Psoas muscle (tissue), 8 donors: Measurements from ENCODE around the gene LYZL2. TPM values are rescaled to one million over a fixed set of nuclear protein-coding genes. Genes with fewer than 3 reads are reported as not detected.
"Not testable (repeated sequence)": the region's sequence is repeated elsewhere in the genome, so short reads cannot be mapped to it uniquely, and the experiment has no call there.

Source experiments
- ATAC-seq, 4 donors: fragments of 200-7000 bp; cut with Tn5 transposase; one replicate each; pipeline ENCODE4 v1.9.1; 2020; ENCODE audit warnings: moderate library complexity in 3 of 4, mild to moderate bottlenecking in 2 of 4
- DNase-seq, 2 donors: peaks; one replicate each; pipeline ENCODE4 v3.0.0-alpha.2; 2020
- H3K27ac ChIP-seq: fragments of 200-600 bp; one replicate; pipeline ENCODE4 v1.8.0; 2022
- H3K27me3 ChIP-seq, 3 donors: fragments of 200-600 bp in 1 of 3; one replicate each; pipeline versions ENCODE4 v1.6.1 to v1.8.0; 2013 to 2022; ENCODE audit warnings: low read length in 2 of 3, mild to moderate bottlenecking in 2 of 3, moderate library complexity in 1 of 3; ENCODE audit not compliant: insufficient read depth in 3 of 3
- H3K36me3 ChIP-seq, 2 donors: fragments of 200-600 bp in 1 of 2; one replicate each; pipeline versions ENCODE4 v1.6.1 to v1.8.0; 2013 to 2022; ENCODE audit warnings: low read depth in 1 of 2, mild to moderate bottlenecking in 1 of 2, moderate library complexity in 1 of 2; ENCODE audit not compliant: insufficient read depth in 1 of 2
- H3K4me1 ChIP-seq: fragments of 200-600 bp; one replicate; pipeline ENCODE4 v1.8.0; 2022
- H3K4me3 ChIP-seq: fragments of 200-600 bp; one replicate; pipeline ENCODE4 v1.8.0; 2022; ENCODE audit warnings: mild to moderate bottlenecking
- H3K9me3 ChIP-seq: fragments of 200-600 bp; one replicate; pipeline ENCODE4 v1.8.0; 2022
- CTCF ChIP-seq: fragments of 200-600 bp; IDR thresholded peaks from one replicate; pipeline ENCODE4 v1.8.0; 2022; ENCODE audit warnings: antibody characterized with exemption
- WGBS, 3 donors: extraction: QIAGEN DNeasy Blood & Tissue Kit; methylation state at CpG; one replicate each; pipeline versions ENCODE4 v1.1.6 to v1.1.7; 2013; 5-methylcytosine and 5-hydroxymethylcytosine counted together
- intact Hi-C, 2 donors: fragments of 100-400 bp; cut with DNase I; formaldehyde crosslinking; loops; one replicate each; pipeline versions ENCODE4 v1.11.0 to v1.14.2; 2022
- polyA plus RNA-seq, 3 donors: library from polyadenylated mRNA; stranded (reverse); fragments of 200-250 nt; gene quantifications; one replicate each; pipeline ENCODE4 v1.2.3, GENCODE V29; 2013
- total RNA-seq, 4 donors: library from RNA; stranded (reverse); fragmentation: NEBNext Ultra II Directional in 2 of 4; extraction: Animal tissue kit (Norgen Biotek cat#: 25700) in 2 of 4; gene quantifications; one replicate each; pipeline versions ENCODE4 v1.2.1 to v1.2.4, GENCODE V29; 2021 to 2023
- donor health status: healthy with polysubstance abuse.
- donor health status: DM: no; HTN: no; CAD: no; lungs with moderate emphysema.
- donor health status: Bipolar disorder and iron deficiency.
- donor health status: healthy.
- donor health status: DM: yes; HTN: yes; CAD: no.
- donor health status: DM: no; HTN: no; CAD: no.
- donor health status: DM: no; HTN: no; CAD: no.
- donor health status: DM: yes; HTN: yes; CAD: no.

Gene LYZL2
- total and polyA plus RNA-seq, 7 donors: not detected

- ATAC-seq (no peak), DNase-seq (no peak)
- intact Hi-C loops: no loop called here
- H3K4me3 ChIP-seq: no peak overlapping the region
- H3K27me3 ChIP-seq: no peaks in the 10 kb centered on the region
- no peaks in the 10 kb centered on the region for H3K36me3 ChIP-seq
- H3K27ac ChIP-seq: no peak overlapping the region
- TF ChIP-seq CTCF: no peak
- WGBS, 3 donors: 92% methylated on average over 8 of the region's 8 CpGs
- no peaks in the 10 kb centered on the region for H3K9me3 ChIP-seq
- no peaks in the 10 kb centered on the region for H3K4me1 ChIP-seq
Measured at GRCh38 chr10:30598105-30598776, 31.3 kb downstream of the LYZL2 start.

GRCh38 chr10:30597433-30597824 is 32.1 kb downstream of the LYZL2 start:
- H3K36me3 ChIP-seq, intact Hi-C loops, DNase-seq, H3K27ac ChIP-seq, ATAC-seq, H3K9me3 ChIP-seq, H3K4me1 ChIP-seq, H3K4me3 ChIP-seq, H3K27me3 ChIP-seq: not testable (repeated sequence)
- WGBS, 3 donors: 71 to 77% (median 76%) methylated on average over 6 to 7 of the region's 7 CpGs

GRCh38 chr10:30596493-30597432 is 32.8 kb downstream of the LYZL2 start:
- H3K27ac ChIP-seq, intact Hi-C loops, H3K36me3 ChIP-seq, H3K4me1 ChIP-seq, H3K4me3 ChIP-seq, H3K9me3 ChIP-seq, H3K27me3 ChIP-seq, DNase-seq, ATAC-seq: not testable (repeated sequence)
- WGBS, 3 donors: 72 to 76% (median 73%) methylated on average over 11 to 12 of the region's 12 CpGs

- Histone ChIP-seq H3K27me3 (no peaks in the 10 kb centered on the region), H3K4me3 (no peak overlapping the region), H3K9me3 (no peaks in the 10 kb centered on the region), H3K27ac (no peak overlapping the region), H3K36me3 (no peaks in the 10 kb centered on the region), H3K4me1 (no peaks in the 10 kb centered on the region)
- ATAC-seq (no peak), DNase-seq (no peak)
- intact Hi-C loops: no loop called here
- WGBS, 3 donors: 61 to 73% (median 65%) methylated on average over 6 of the region's 6 CpGs
- no peak for TF ChIP-seq CTCF
Measured at GRCh38 chr10:30596013-30596412, 33.5 kb downstream of the LYZL2 start.

GRCh38 chr10:30594077-30594476 is 35.5 kb downstream of the LYZL2 start:
- no peak overlapping the region for H3K4me3 ChIP-seq
- no peaks in the 10 kb centered on the region for H3K36me3 ChIP-seq
- no peaks in the 10 kb centered on the region for H3K27me3 ChIP-seq
- intact Hi-C loops: no loop called here
- TF ChIP-seq CTCF: no peak
- WGBS, 3 donors: 62 to 77% (median 69%) methylated on average over 4 of the region's 4 CpGs
- H3K9me3 ChIP-seq: no peaks in the 10 kb centered on the region
- no peaks in the 10 kb centered on the region for H3K4me1 ChIP-seq
- no peak overlapping the region for H3K27ac ChIP-seq
- DNase-seq (no peak), ATAC-seq (no peak)

GRCh38 chr10:30592770-30593169 is 36.8 kb downstream of the LYZL2 start:
- ATAC-seq, H3K27me3 ChIP-seq, H3K27ac ChIP-seq, H3K4me1 ChIP-seq, H3K36me3 ChIP-seq, H3K9me3 ChIP-seq, intact Hi-C loops, DNase-seq, H3K4me3 ChIP-seq: not testable (repeated sequence)
- WGBS, 3 donors: 37 to 60% (median 53%) methylated on average over 3 of the region's 3 CpGs
